Natural killer cell (primary cell): Measurements from ENCODE around the gene PXMP4. TPM values are rescaled to one million over a fixed set of nuclear protein-coding genes. Genes with fewer than 3 reads are reported as not detected.
A peak's percentile ranks its signal among the peaks of the same experiment; 100 is the strongest.

Source experiments
- ATAC-seq, 3 donors: fragments of 150-1000 bp in 2 of 3; fragments of 200-7000 bp in 1 of 3; cut with Tn5 transposase; 1 replicate in 1 of 3; 2 replicates in 2 of 3; pipeline ENCODE4 v1.10.0; 2021; ENCODE audit warnings: mild to moderate bottlenecking in 2 of 3, moderate library complexity in 2 of 3
- DNase-seq, 2 donors: peaks; one replicate each; pipeline versions ENCODE4 v3.0.0 to v3.0.0-alpha.2; 2013 to 2021; ENCODE audit warnings: mixed read lengths in 1 of 2
- H3K27ac ChIP-seq: one replicate; pipeline ENCODE4 v1.5.1; 2013; ENCODE audit warnings: mild to moderate bottlenecking, low read length
- H3K27me3 ChIP-seq: one replicate; pipeline ENCODE4 v1.6.1; 2013; ENCODE audit warnings: low read length; ENCODE audit not compliant: control insufficient read depth, insufficient read depth
- H3K36me3 ChIP-seq: one replicate; pipeline ENCODE4 v1.6.1; 2013; ENCODE audit warnings: low read length; ENCODE audit not compliant: control insufficient read depth, insufficient read depth
- H3K4me1 ChIP-seq: one replicate; pipeline ENCODE4 v1.6.1; 2013; ENCODE audit warnings: low read length; ENCODE audit not compliant: control insufficient read depth, insufficient read depth
- H3K4me3 ChIP-seq: one replicate; pipeline ENCODE4 v1.5.1; 2013; ENCODE audit warnings: low read length
- H3K9me3 ChIP-seq: one replicate; pipeline ENCODE4 v1.6.1; 2013; ENCODE audit warnings: low read length; ENCODE audit not compliant: control insufficient read depth, insufficient read depth
- H3K27ac Mint-ChIP-seq, 2 donors: one replicate each; pipeline ENCODE4 v1.8.0; 2022; ENCODE audit warnings: mild to moderate bottlenecking in 2 of 2, mixed read lengths in 2 of 2, moderate library complexity in 1 of 2
- H3K27me3 Mint-ChIP-seq, 2 donors: one replicate each; pipeline ENCODE4 v1.8.0; 2022; ENCODE audit warnings: low read depth in 2 of 2, mixed read lengths in 2 of 2
- H3K36me3 Mint-ChIP-seq: one replicate; pipeline ENCODE4 v1.8.0; 2022; ENCODE audit warnings: mixed read lengths
- H3K4me1 Mint-ChIP-seq, 2 donors: one replicate each; pipeline ENCODE4 v1.8.0; 2022; ENCODE audit warnings: mixed read lengths in 2 of 2
- H3K4me3 Mint-ChIP-seq: one replicate; pipeline ENCODE4 v1.8.0; 2022; ENCODE audit warnings: mild to moderate bottlenecking, moderate library complexity, mixed read lengths
- H3K9me3 Mint-ChIP-seq, 2 donors: one replicate each; pipeline ENCODE4 v1.8.0; 2022; ENCODE audit warnings: mixed read lengths in 2 of 2
- WGBS: methylation state at CpG from one replicate; pipeline ENCODE4 v1.1.7; 2013; ENCODE audit warnings: missing lambda C conversion rate; ENCODE audit not compliant: insufficient coverage; 5-methylcytosine and 5-hydroxymethylcytosine counted together
- intact Hi-C: fragments of 100-400 bp; cut with micrococcal nuclease; formaldehyde crosslinking; loops from one replicate; pipeline ENCODE4 v1.14.2; 2022
- total RNA-seq, 4 donors: library from RNA; stranded (reverse); fragments of 120-200 nt in 1 of 4; gene quantifications; one replicate each; pipeline versions ENCODE4 v1.2.3 to v1.2.4, GENCODE V29; 2013 to 2022
- TF ChIP-seq, protein P1 (sequence below): fragments of 200-600 bp; IDR thresholded peaks from one replicate; pipeline ENCODE4 v1.8.0; 2022; ENCODE audit warnings: antibody characterized with exemption

The PXMP4 gene
- total RNA-seq, 3 donors from 2014 or later (not counting 1 experiment from before 2014, with no cell fraction given): 4.7 to 6.6 (median 6.2) TPM

GRCh38 chr20:33725607-33726264 lies 5.6 kb upstream of the PXMP4 start:
- H3K27ac ChIP-seq: no peak overlapping the region
- TF ChIP-seq, protein P1, sequence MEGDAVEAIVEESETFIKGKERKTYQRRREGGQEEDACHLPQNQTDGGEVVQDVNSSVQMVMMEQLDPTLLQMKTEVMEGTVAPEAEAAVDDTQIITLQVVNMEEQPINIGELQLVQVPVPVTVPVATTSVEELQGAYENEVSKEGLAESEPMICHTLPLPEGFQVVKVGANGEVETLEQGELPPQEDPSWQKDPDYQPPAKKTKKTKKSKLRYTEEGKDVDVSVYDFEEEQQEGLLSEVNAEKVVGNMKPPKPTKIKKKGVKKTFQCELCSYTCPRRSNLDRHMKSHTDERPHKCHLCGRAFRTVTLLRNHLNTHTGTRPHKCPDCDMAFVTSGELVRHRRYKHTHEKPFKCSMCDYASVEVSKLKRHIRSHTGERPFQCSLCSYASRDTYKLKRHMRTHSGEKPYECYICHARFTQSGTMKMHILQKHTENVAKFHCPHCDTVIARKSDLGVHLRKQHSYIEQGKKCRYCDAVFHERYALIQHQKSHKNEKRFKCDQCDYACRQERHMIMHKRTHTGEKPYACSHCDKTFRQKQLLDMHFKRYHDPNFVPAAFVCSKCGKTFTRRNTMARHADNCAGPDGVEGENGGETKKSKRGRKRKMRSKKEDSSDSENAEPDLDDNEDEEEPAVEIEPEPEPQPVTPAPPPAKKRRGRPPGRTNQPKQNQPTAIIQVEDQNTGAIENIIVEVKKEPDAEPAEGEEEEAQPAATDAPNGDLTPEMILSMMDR: no peak
- H3K27me3 Mint-ChIP-seq: no peaks in the 10 kb centered on the region
- H3K36me3 Mint-ChIP-seq: no peaks in the 10 kb centered on the region
- intact Hi-C loops: no loop called here
- H3K27ac Mint-ChIP-seq: no peak overlapping the region
- 94% methylated on average over 6 of the region's 7 CpGs for WGBS
- H3K9me3 Mint-ChIP-seq: no peaks in the 10 kb centered on the region
- H3K27me3 ChIP-seq: no peaks in the 10 kb centered on the region
- H3K4me1 ChIP-seq: peaks cover 4% of the 10 kb centered on the region
- H3K36me3 ChIP-seq: no peaks in the 10 kb centered on the region
- H3K4me1 Mint-ChIP-seq: peaks cover 5 to 6% of the 10 kb centered on the region in 2 donors
- ATAC-seq (no peak), DNase-seq (no peak)
- no peaks in the 10 kb centered on the region for H3K9me3 ChIP-seq
- no peak overlapping the region for H3K4me3 Mint-ChIP-seq
- H3K4me3 ChIP-seq: no peak overlapping the region

DNA sequence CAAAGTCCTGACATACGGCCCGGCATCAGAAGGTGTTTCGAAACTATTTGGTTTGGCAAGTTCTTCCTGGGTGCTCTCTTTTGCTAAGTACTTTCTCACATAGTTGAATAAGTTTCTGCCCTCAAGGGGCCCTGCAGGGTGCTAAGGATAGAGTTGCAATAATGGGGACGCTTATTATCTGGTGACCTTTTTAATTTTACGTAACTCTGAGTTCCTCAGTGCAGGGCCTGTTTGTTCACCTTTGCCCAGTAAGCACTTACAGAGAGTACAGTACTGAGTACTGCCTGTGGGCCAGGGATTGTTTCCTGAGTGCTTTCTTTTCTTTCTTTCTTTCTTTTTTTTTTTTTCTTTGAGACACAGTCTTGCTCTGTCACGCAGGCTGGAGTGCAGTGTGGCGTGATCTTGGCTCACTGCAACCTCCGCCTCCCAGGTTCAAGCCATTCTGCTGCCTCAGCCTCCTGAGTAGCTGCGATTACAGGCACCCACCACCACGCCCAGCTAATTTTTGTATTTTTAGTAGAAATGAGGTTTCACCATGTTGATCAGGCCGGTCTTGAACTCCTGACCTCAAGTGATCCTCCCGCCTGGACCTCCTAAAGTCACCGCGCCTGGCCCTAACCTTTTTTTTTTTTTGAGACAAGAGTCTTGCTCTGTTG lies 4.5 kb upstream of the PXMP4 start:
- WGBS: 92% methylated on average over 14 of the region's 14 CpGs

DNA sequence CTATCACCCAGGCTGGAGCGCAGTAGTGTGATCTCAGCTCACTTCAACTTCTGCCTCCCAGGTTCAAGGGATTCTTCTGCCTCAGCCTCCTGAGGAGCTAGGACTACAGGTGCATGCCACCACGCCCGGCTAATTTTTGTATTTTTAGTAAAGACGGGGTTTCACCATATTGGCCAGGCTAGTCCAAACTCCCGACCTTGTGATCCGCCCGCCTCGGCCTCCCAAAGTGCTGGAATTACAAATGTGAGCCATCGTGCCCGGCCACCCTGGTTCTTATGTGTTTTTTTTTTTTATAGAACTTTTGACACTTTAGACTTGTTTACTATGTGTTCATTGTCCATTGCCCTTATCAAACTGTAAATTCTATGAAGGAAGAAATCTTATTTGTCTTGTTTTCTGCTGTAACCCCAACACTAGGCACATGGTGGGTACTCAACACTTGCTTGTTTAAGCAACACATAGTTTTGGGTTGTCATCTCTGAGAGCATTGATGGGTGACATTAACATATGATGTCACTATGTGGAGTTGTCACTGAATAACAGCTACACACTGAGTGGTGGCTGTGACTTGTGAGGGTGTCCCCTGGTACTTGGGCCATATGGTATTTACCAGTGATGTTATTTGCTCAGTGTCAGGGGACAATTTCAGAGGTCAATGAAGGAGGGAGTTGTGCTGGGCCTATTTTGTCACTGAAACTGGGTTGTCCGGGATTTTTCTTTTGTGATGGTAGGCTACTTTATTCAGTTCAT lies 1.5 kb upstream of the PXMP4 start:
- 98% methylated on average over 11 of the region's 11 CpGs for WGBS
- H3K4me1 Mint-ChIP-seq: peaks cover 20 to 21% of the 10 kb centered on the region in 2 donors
- H3K27me3 Mint-ChIP-seq: no peaks in the 10 kb centered on the region

More for the DNA sequence above, 4.5 kb upstream of the PXMP4 start:
- H3K9me3 Mint-ChIP-seq: peaks cover 3% of the 10 kb centered on the region in 2 donors
- H3K36me3 Mint-ChIP-seq: no peaks in the 10 kb centered on the region
- no peak for DNase-seq
- ATAC-seq: no peak
- Histone ChIP-seq H3K27ac (no peak overlapping the region), H3K4me1 (peaks cover 13% of the 10 kb centered on the region), H3K27me3 (no peaks in the 10 kb centered on the region), H3K4me3 (no peak overlapping the region), H3K36me3 (no peaks in the 10 kb centered on the region), H3K9me3 (no peaks in the 10 kb centered on the region)
- H3K27ac Mint-ChIP-seq: no peak overlapping the region
- TF ChIP-seq, protein P1: no peak
- H3K4me3 Mint-ChIP-seq: no peak overlapping the region
- intact Hi-C loops: no loop called here
- peaks cover 15 to 16% of the 10 kb centered on the region in 2 donors for H3K4me1 Mint-ChIP-seq
- H3K27me3 Mint-ChIP-seq: no peaks in the 10 kb centered on the region

More for the DNA sequence above, 1.5 kb upstream of the PXMP4 start:
- peaks cover 22% of the 10 kb centered on the region for H3K4me1 ChIP-seq
- Mint-ChIP-seq H3K4me3 (peak overlapping the region; percentile 53), H3K36me3 (no peaks in the 10 kb centered on the region), H3K9me3 (peaks cover 3% of the 10 kb centered on the region in 2 donors), H3K27ac (peak overlapping the region; percentile 87 to 90)
- H3K36me3 ChIP-seq: no peaks in the 10 kb centered on the region
- H3K27me3 ChIP-seq: no peaks in the 10 kb centered on the region
- H3K27ac ChIP-seq: no peak overlapping the region
- TF ChIP-seq, protein P1: no peak
- intact Hi-C loops: no loop called here
- no peak for DNase-seq
- no peak for ATAC-seq
- H3K9me3 ChIP-seq: no peaks in the 10 kb centered on the region
- H3K4me3 ChIP-seq: no peak overlapping the region
